Activated CD8-positive, alpha-beta T cell treated with anti-CD3 and anti-CD28 coated beads, Interleukin-2, amount 10 ng/mL, durations not matched to agents 7 days and 5 days (primary cell): ENCODE measurements around the gene FAM161A. TPM values are rescaled to one million over a fixed set of nuclear protein-coding genes. Genes with fewer than 3 reads are reported as not detected.
A peak's percentile ranks its signal among the peaks of the same experiment; 100 is the strongest.
"Not testable (repeated sequence)": the region's sequence is repeated elsewhere in the genome, so short reads cannot be mapped to it uniquely, and the experiment has no call there.

Experiments used
- ATAC-seq: fragments of 150-1000 bp; cut with Tn5 transposase; one replicate; pipeline ENCODE4 v1.10.0; 2021; ENCODE audit warnings: moderate library complexity
- CTCF ChIA-PET: fragments of 350-600 bp; sonication (Branson Sonifier 250); formaldehyde crosslinking; loops from one replicate; lab custom pipeline; 2021; ENCODE audit warnings: antibody characterized with exemption; lab: Charles Lee
- POLR2A ChIA-PET: fragments of 350-600 bp; sonication (Branson Sonifier 250); formaldehyde crosslinking; loops from one replicate; lab custom pipeline; 2021; ENCODE audit warnings: antibody characterized with exemption; lab: Charles Lee
- DNase-seq: peaks from one replicate; pipeline ENCODE4 v3.0.0-alpha.2; 2020
- H3K27ac Mint-ChIP-seq: one replicate; pipeline ENCODE4 v1.8.0; 2021; ENCODE audit warnings: mild to moderate bottlenecking, mixed read lengths
- H3K27me3 Mint-ChIP-seq: one replicate; pipeline ENCODE4 v1.8.0; 2021; ENCODE audit warnings: low read depth, mixed read lengths
- H3K36me3 Mint-ChIP-seq: one replicate; pipeline ENCODE4 v1.8.0; 2021; ENCODE audit warnings: low read depth, mixed read lengths
- H3K4me1 Mint-ChIP-seq: one replicate; pipeline ENCODE4 v1.8.0; 2021; ENCODE audit warnings: low read depth, mixed read lengths
- H3K4me3 Mint-ChIP-seq: one replicate; pipeline ENCODE4 v1.8.0; 2021; ENCODE audit warnings: mild to moderate bottlenecking, mixed read lengths
- H3K9me3 Mint-ChIP-seq: one replicate; pipeline ENCODE4 v1.8.0; 2022; ENCODE audit warnings: mixed read lengths; ENCODE audit not compliant: insufficient read depth
- total RNA-seq, 2 experiments: library from RNA; stranded (reverse); gene quantifications; one replicate each; pipeline ENCODE4 v1.2.3, GENCODE V29; 2021

FAM161A gene
- total RNA-seq, 2 experiments from 2014 or later: 4.5 to 5.3 TPM

DNA sequence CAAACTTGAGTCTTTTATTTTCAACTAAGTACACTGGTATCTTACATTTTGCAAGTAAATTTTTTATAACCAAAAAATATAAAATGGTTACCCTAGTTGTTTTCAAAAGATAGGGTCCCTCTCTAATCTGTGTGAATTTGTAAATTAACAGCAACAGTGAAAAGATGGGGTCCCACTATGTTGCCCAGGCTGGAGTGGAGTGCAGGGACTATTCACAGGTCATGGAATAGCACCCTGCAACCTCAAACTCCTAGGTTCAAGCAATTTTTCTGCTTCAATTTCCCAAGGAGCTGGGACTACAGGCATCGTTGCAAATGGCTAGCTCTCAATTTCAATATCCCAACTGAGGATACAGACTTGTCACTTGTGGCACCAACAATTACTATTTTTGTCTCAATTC, 22.5 kb upstream of the FAM161A start:
- no peaks in the 10 kb centered on the region for H3K4me1 Mint-ChIP-seq
- no peaks in the 10 kb centered on the region for H3K9me3 Mint-ChIP-seq
- peaks cover 61% of the 10 kb centered on the region for H3K36me3 Mint-ChIP-seq
- ATAC-seq (no peak), DNase-seq (no peak)
- ChIA-PET POLR2A (no interaction called here), CTCF (no interaction called here)
- H3K27me3 Mint-ChIP-seq: no peaks in the 10 kb centered on the region
- H3K4me3 Mint-ChIP-seq: no peak overlapping the region
- no peak overlapping the region for H3K27ac Mint-ChIP-seq

DNA sequence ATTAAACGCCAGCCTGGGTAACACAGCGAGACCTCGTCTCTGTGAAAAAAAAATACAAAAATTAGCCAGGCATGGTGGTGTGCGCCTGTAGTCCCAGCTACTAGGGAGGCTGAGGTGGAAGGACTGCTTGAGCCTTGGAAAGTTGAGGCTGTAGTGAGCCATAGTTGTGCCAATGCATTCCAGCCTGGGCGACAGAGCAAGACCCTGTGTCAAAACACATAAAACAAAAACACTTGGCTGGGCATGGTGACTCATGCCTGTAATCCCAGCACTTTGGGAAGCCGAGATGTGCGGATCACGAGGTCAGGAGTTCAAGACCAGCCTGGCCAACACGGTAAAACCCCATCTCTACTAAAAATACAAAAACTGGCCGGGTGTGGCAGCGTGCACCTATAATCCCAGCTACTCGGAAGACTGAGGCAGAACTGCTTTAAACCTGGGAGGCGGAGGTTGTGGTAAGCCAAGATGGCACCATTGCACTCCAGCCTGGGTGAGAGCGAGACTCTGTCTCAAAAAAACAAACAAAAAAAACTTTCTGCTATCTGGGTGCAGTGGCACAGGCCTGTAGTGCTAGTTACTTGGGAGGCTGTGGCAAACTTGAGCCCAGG, 12.7 kb upstream of the FAM161A start:
- ATAC-seq, H3K9me3 Mint-ChIP-seq, POLR2A ChIA-PET, H3K27ac Mint-ChIP-seq, H3K4me1 Mint-ChIP-seq, H3K27me3 Mint-ChIP-seq, DNase-seq, H3K4me3 Mint-ChIP-seq: not testable (repeated sequence)
- peaks cover 72% of the 10 kb centered on the region for H3K36me3 Mint-ChIP-seq
- CTCF ChIA-PET: interaction anchor here (0.9 to 1.8 kb wide), 3 partner anchors 13 to 31 kb away, joined by 3 to 6 read pairs (median 3); partner anchors contain the start of gene FAM161A

DNA sequence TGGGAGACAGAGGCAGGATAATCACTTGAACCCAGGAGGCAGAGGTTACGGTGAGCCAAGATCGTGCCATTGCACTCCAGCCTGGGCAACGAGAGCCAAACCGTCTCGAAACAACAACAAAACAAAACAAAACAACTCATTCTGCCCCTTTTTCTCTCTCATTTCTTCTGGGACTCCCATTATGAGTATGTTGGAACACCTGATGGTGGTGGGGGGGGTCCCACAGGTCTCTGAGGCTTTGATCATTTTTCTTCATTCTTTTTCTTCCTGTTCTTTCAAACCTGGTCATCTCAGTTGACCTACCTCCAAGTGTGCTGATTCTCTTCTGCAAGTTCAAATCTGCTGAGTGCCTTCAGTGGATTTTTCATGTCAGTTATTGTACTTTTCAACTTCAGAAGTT, 8.2 kb upstream of the FAM161A start:
- Mint-ChIP-seq H3K4me3 (no peak overlapping the region), H3K9me3 (no peaks in the 10 kb centered on the region), H3K4me1 (no peaks in the 10 kb centered on the region), H3K27ac (no peak overlapping the region), H3K36me3 (peaks cover 45% of the 10 kb centered on the region), H3K27me3 (no peaks in the 10 kb centered on the region)
- DNase-seq: no peak
- no peak for ATAC-seq
- ChIA-PET CTCF (no interaction called here), POLR2A (no interaction called here)

DNA sequence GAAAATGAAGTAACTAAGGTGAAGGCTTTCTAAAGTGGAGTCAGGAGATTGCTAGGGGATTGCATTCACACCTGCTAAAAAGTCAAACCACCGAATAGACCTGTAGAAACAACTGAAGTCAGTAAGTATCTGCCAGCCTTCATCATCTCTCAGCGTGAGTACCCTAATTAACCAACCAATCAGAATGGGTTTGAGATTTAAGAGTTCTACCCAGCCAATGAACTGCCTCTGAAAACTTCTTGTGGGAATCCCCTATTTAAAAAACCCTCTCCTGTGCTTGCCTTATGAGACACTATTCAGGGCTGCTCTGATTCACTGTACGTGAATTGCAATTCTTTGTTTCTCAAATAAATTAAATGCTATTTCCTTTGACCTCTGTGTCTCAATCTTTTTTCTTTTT, 3.4 kb upstream of the FAM161A start:
- no peaks in the 10 kb centered on the region for H3K27me3 Mint-ChIP-seq
- CTCF ChIA-PET: no interaction called here
- H3K27ac Mint-ChIP-seq: no peak overlapping the region
- H3K4me1 Mint-ChIP-seq: peaks cover 17% of the 10 kb centered on the region
- POLR2A ChIA-PET: no interaction called here
- no peak overlapping the region for H3K4me3 Mint-ChIP-seq
- DNase-seq (no peak), ATAC-seq (no peak)
- H3K9me3 Mint-ChIP-seq: no peaks in the 10 kb centered on the region
- peaks cover 9% of the 10 kb centered on the region for H3K36me3 Mint-ChIP-seq

DNA sequence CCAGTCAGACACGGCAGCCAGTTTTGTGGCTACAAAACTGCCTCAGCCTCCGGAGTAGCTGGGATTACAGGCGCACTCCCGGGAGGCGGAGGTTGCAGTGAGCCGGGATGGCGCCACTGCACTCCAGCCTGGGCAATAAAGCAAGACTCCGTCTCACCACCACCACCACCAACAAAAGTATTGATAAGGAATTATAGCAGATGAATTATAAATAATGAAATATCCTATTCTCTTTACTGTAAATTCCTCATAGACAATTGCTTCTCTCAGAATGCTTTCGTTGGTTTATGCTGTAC, 1.4 kb upstream of the FAM161A start:
- Mint-ChIP-seq H3K27ac (peak overlapping the region; percentile 92), H3K36me3 (peaks cover 2% of the 10 kb centered on the region), H3K27me3 (no peaks in the 10 kb centered on the region), H3K4me1 (peaks cover 21% of the 10 kb centered on the region), H3K9me3 (no peaks in the 10 kb centered on the region), H3K4me3 (peak overlapping the region; percentile 85)
- POLR2A ChIA-PET: interaction anchor here (0.6 kb wide), 1 partner anchor 655 kb away, joined by 3 read pairs; no protein-coding TSS in a partner anchor
- DNase-seq (no peak), ATAC-seq (no peak)
- CTCF ChIA-PET: interaction anchor here (0.6 kb wide), 1 partner anchor 484 kb away, joined by 3 read pairs; no protein-coding TSS in a partner anchor

DNA sequence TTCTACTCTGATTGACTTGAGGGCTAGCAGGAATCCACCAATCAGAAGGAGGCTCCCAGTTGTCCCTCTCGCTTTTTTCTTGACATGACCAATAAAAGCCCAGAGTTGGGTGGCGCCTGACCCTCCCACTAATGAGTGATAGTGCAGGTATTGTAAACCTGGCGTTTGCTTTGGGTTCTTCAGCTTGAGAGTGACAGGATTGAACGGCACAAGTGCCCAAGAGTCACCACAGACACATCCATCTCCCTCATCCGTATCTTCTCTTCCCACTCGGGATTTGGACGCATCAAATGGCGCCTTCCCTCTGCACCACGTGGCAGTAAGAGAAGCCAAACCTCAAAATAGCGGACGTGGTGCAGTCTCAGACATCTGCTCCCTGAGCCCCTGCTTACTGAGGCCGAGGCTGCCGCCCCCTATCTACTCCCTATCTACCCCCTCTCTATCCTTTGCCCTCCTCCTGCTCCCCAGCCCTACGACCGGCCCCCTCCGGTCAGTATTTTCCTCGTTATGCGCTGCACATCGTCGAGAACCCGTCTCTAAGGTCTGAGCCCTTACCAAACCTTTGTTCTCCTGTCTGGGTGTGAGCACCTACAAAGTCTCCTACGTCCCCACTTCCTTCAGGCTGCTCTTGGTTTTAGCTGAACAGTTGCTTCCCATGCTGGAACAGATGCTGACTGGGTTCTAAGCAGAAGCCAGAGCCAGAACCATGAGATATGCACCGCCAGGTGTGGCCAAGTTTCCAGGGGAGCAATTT, 881 bp upstream of the FAM161A start:
- peaks cover 21% of the 10 kb centered on the region for H3K4me1 Mint-ChIP-seq
- CTCF ChIA-PET: interaction anchor here (0.6 to 1.3 kb wide), 3 partner anchors 12 to 483 kb away, joined by 3 read pairs; no protein-coding TSS in a partner anchor
- peak overlapping the region; percentile 85 for H3K4me3 Mint-ChIP-seq
- H3K9me3 Mint-ChIP-seq: no peaks in the 10 kb centered on the region
- ATAC-seq (peak; percentile 92), DNase-seq (peak; percentile 96)
- POLR2A ChIA-PET: interaction anchor here (0.6 to 1.6 kb wide), 3 partner anchors 10 to 655 kb away, joined by 3 to 5 read pairs (median 3); partner anchors contain the start of gene XPO1
- no peaks in the 10 kb centered on the region for H3K27me3 Mint-ChIP-seq
- peaks cover 2% of the 10 kb centered on the region for H3K36me3 Mint-ChIP-seq
- peak overlapping the region; percentile 92 for H3K27ac Mint-ChIP-seq

DNA sequence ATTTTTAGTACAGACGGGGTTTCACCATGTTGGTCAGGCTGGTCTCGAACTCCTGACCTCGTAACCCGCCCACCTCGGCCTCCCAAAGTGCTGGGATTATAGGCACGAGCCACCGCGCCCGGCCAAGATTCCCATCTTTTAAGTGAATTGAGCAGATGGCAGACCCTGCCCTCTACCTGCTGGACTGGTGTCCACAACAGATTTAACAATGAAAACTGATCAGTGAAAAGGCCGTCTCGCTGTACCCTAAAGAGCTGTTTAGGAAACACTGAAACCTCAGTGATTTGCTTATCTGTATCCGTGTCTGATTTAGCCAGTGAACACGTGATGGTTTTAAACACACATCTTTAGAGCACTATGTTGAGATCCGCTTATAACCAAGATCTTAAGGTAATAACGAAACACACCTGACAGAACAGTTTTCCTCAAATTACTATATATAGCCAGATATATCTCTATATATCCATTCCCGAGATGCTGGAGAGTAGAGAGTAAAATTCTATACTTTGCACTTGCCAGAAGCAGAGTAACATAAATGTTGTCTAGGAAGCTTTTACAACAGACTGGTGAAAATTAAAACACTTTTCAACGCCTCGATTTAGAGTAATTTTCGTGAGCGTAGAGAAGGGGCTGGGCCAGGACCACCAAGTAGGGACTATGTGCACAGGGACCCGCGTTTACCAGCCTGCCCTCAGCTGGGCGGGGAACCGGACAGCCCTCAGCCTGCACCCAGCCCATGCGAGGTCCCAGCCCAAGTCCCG, 594 bp downstream of the FAM161A start:
- ChIA-PET CTCF (interaction anchor here (0.6 to 1.8 kb wide), 3 partner anchors 11 to 14 kb away, joined by 3 to 5 read pairs (median 4); no protein-coding TSS in a partner anchor), POLR2A (interaction anchor here (0.6 to 1.6 kb wide), 3 partner anchors 89 to 316 kb away, joined by 3 to 5 read pairs (median 3); partner anchors contain the start of gene XPO1)
- no peaks in the 10 kb centered on the region for H3K9me3 Mint-ChIP-seq
- ATAC-seq (peak; percentile 59), DNase-seq (no peak)
- H3K27me3 Mint-ChIP-seq: no peaks in the 10 kb centered on the region
- peak overlapping the region; percentile 85 for H3K4me3 Mint-ChIP-seq
- peaks cover 2% of the 10 kb centered on the region for H3K36me3 Mint-ChIP-seq
- H3K4me1 Mint-ChIP-seq: peaks cover 21% of the 10 kb centered on the region
- peak overlapping the region; percentile 92 for H3K27ac Mint-ChIP-seq

DNA sequence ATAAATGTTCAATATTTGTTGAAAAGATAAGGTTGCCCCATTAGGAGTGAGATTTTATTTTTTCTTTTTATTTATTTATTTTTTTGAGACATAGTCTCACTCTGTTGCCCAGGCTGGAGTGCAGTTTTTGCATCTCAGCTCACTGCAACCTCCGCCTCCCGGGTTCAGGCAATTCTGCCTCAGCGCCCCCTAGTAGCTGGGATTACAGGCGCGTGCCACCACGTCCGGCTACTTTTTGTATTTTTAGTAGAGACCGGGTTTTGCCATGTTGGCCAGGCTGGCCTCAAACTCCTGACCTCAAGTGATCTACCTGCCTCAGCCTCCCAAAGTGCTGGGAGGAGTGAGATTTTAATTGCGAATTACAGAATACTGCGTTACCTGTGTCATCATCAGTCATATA, 2.6 kb downstream of the FAM161A start:
- H3K36me3 Mint-ChIP-seq, ATAC-seq, H3K4me3 Mint-ChIP-seq, DNase-seq, H3K27me3 Mint-ChIP-seq, H3K27ac Mint-ChIP-seq, H3K9me3 Mint-ChIP-seq, POLR2A ChIA-PET, CTCF ChIA-PET: not testable (repeated sequence)
- H3K4me1 Mint-ChIP-seq: peaks cover 21% of the 10 kb centered on the region

DNA sequence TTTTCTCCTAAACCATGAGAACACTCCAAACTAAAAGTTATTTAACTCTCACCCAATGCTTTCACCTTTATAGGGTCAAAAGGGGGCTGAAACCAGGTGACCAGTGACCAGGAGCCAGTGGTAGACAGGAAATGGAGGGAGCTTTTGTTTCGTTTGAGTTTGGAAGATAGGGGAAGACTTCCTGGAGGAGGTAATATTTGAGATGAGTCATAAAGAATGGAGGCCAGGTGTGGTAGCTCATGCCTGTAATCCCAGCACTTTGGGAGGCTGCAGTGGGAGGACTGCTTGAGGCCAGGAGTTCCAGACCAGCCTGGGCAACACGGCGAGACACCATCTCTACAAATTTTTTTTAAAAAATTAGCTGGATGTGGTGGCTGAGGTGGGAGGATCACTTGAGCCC, 8.5 kb downstream of the FAM161A start:
- POLR2A ChIA-PET: interaction anchor here (1.3 kb wide), 1 partner anchor 9 kb away, joined by 3 read pairs; no protein-coding TSS in a partner anchor

DNA sequence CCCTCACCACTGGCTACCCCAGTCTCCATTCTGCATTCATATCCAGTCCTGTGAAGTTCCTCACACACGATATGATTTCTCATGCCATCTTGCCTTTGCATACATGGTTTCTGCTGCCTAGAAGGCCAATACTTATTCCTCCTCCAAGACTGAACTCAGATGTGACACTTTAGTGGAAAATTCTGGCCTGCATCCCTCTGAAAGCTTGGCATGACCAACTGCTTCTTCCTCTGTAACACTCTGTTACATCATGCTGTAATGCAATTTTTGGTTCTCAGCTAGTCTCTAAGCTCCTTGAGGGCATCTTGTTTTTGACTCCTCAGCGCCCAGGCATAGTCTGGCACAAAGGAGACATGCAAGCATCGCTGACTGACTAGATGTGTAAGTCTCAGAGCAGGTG, 12.6 kb downstream of the FAM161A start:
- Mint-ChIP-seq H3K9me3 (no peaks in the 10 kb centered on the region), H3K36me3 (no peaks in the 10 kb centered on the region), H3K4me1 (no peaks in the 10 kb centered on the region), H3K27me3 (no peaks in the 10 kb centered on the region), H3K4me3 (no peak overlapping the region), H3K27ac (no peak overlapping the region)
- POLR2A ChIA-PET: no interaction called here
- ATAC-seq (no peak), DNase-seq (no peak)
- CTCF ChIA-PET: interaction anchor here (0.6 to 1.9 kb wide), 3 partner anchors 11 to 597 kb away, joined by 3 to 5 read pairs (median 3); no protein-coding TSS in a partner anchor

More for the DNA sequence above, 8.5 kb downstream of the FAM161A start:
- Mint-ChIP-seq H3K4me3 (no peak overlapping the region), H3K4me1 (no peaks in the 10 kb centered on the region), H3K36me3 (no peaks in the 10 kb centered on the region), H3K9me3 (no peaks in the 10 kb centered on the region), H3K27ac (no peak overlapping the region), H3K27me3 (no peaks in the 10 kb centered on the region)
- ATAC-seq (no peak), DNase-seq (no peak)
- CTCF ChIA-PET: no interaction called here

DNA sequence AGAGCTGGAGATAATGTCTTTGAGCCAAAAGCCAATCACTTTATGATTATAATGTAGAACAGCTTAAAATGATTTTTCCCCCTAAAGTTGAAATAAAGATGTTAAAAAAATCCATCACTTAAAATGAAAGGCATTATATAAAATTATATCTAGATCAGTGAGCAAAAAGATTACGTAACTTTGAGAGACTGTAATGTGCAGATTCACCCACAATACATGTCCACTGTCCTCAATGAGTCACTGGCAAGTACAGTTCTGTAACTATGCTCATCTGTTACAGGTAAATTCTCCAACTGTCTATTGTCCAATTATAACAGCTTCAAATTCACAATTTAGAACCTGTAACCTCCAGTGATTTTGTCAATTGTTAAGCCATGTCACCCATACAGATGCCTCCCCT, 19.0 kb downstream of the FAM161A start:
- DNase-seq (no peak), ATAC-seq (no peak)
- no peak overlapping the region for H3K27ac Mint-ChIP-seq
- no peak overlapping the region for H3K4me3 Mint-ChIP-seq
- POLR2A ChIA-PET: no interaction called here
- H3K27me3 Mint-ChIP-seq: no peaks in the 10 kb centered on the region
- CTCF ChIA-PET: no interaction called here
- peaks cover 8% of the 10 kb centered on the region for H3K36me3 Mint-ChIP-seq
- no peaks in the 10 kb centered on the region for H3K9me3 Mint-ChIP-seq
- no peaks in the 10 kb centered on the region for H3K4me1 Mint-ChIP-seq
